T-cell (primary cell): ENCODE measurements around the gene CD207. TPM values are rescaled to one million over a fixed set of nuclear protein-coding genes. Genes with fewer than 3 reads are reported as not detected.

Experiments
- total RNA-seq, 35 experiments: library from RNA in 6 of 35; stranded (reverse) in 6 of 35; fragments of 120-200 nt in 1 of 35; gene quantifications; one replicate each; pipeline versions ENCODE4 v1.2.1 to v1.2.4 and lab custom pipeline; 2013 to 2026

Gene CD207
- total RNA-seq, 5 donors from 2014 or later (not counting 1 experiment from before 2014, with no cell fraction given) = not detected

Other genes starting within 250 kb of the CD207 start
- 1 to 10 TPM; 4.7 to 7.9 (median 7.1) TPM for gene ADD2, start 67.6 kb downstream of the CD207 start, total RNA-seq
- not detected for gene FIGLA, start 45.2 kb downstream of the CD207 start, total RNA-seq
- not detected for gene CLEC4F, start 15.2 kb downstream of the CD207 start, total RNA-seq
- gene VAX2, start 64.8 kb upstream of the CD207 start, total RNA-seq = not detected
- not detected for gene ATP6V1B1, start 100.1 kb upstream of the CD207 start, total RNA-seq
- under 1 TPM in 4 of 5 donors, not detected in 1; 0.20 to 0.88 (median 0.45) TPM for gene ANKRD53, start 142.8 kb upstream of the CD207 start, total RNA-seq
- 10 to 100 TPM; 35.9 to 60.3 (median 48.1) TPM for gene TEX261, start 159.1 kb upstream of the CD207 start, total RNA-seq
- gene NAGK, start 232.8 kb upstream of the CD207 start, total RNA-seq = 100 to 1,000 TPM in 3 of 5 donors, 10 to 100 TPM in 2; 89.8 to 124 (median 111) TPM